KBM-7 (cell line): ENCODE measurements around the gene MEIS2.
A peak's percentile ranks its signal among the peaks of the same experiment; 100 is the strongest.

ENCODE experiments used
- DNase-seq: peaks from one replicate; pipeline ENCODE4 v3.0.0-alpha.2; 2015
- in situ Hi-C: fragments of 300-500 bp; cut with MboI; formaldehyde crosslinking; loops from 2 replicates; pipeline ENCODE4 v1.14.3; 2020; ENCODE audit warnings: low sequenced_read_pairs, low pct_unique_long_range_greater_than_20kb, mixed read lengths

The MEIS2 gene

DNA sequence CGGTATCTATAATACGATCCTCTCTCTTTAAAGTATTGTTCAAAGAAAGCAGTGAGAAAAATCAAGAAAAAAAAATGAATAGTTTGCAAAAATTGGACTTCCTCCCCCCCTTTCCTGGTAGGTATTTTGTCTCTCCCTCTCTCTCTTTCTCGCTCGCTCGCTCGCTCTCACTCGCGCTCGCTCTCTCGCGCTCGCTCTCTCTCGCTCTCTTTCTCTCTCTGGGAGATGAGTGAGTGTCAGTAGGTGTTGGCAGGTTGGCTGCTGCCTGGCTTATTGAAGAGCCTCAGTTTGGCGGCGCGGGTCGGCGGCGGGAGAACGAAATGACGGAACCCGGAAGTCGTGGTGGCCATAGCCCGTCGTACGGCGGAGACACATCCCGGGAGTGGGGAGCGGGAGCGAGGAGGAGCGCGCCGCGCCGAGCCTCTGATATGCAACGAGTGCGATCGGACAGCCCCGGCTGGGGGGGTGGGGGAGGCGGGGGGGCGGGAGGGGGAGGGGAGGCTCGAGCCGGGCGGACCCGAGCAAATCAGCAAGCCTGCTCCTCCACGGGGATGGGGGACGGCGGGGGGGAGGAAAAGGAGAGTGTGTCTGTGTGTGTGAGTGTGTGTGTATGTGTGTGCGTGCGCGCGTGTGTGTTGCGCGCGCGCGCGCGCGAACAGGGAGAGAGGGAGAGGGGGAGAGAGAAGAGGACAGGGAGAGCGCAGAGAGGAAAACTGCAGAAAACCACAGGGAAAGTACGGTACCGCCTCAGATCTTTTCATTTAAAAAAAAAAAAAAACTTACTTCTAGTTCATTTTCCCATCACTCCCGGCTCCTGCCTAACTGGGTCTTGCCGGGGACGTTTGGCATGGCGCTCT is at the start of gene MEIS2:
TSS of gene MEIS2 (minus strand) at position 441 of the 857 bp plus-strand sequence. CDS start 1,083 bp downstream, outside the sequence.
- DNase-seq = peak; percentile 93
- in situ Hi-C loops = loop anchor here (25.0 kb wide), 1 partner anchor 213 kb away; no protein-coding TSS in a partner anchor

GRCh38 chr15:37149146-37149545 is 48.8 kb upstream of the MEIS2 start:
- no peak for DNase-seq
- in situ Hi-C loops = no loop called here

GRCh38 chr15:37148714-37149113 is 48.4 kb upstream of the MEIS2 start:
- in situ Hi-C loops = no loop called here
- DNase-seq = no peak

GRCh38 chr15:37143351-37143750 is 43.0 kb upstream of the MEIS2 start:
- no peak for DNase-seq
- in situ Hi-C loops = no loop called here

- no peak for DNase-seq
- in situ Hi-C loops = no loop called here
Measured at GRCh38 chr15:37142371-37142770, 42.0 kb upstream of the MEIS2 start.

- in situ Hi-C loops = no loop called here
- DNase-seq = no peak
Measured at GRCh38 chr15:37140531-37141058, 40.2 kb upstream of the MEIS2 start.

DNA sequence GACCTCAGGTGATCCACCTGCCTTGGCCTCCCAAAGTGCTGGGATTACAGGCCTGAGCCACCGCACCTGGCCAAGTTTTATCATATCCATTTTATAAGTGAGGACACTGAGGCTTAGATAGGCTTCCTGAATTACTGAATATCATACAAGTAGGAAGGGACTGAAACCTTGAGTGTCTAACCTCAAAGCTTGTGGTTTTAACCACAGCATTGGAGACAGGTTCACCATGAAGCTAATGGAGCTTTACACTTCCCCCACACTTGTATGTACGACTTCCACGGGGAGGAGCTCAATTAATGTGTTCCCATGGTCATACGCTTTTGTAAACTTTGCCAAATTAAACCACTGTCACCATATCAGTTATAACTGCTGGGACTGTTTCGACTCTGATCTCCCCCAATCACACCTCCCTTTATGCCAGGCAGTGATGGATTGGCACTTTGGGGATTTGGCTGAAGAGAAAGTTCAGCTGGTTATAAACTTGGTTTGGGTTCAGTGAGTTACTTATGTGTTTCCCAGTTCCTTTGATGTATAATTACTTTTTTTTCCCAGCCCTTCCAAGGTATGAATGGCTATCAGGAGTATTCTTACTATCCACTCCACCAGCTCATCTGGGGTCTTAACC is 38.4 kb upstream of the MEIS2 start:
- DNase-seq = peak; percentile 45
- in situ Hi-C loops = no loop called here

DNA sequence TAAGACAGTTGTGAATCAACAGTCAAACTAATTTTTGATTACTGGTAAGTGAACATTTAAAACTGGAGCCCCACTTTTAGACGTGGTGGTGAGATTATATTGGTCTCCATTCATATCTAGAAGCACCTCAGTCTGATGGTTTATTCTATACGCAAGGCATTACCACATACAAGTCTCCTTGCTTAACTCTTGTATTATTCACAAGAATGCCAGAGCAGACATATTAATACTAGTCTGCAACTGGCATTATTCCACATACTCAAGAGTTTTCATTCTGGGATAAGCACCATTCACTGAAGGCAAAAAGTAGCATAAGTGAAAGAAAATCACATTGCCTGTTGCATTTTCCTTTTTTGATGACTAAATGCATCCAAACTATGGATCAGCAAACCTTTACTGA is 36.9 kb upstream of the MEIS2 start:
- no peak for DNase-seq
- in situ Hi-C loops = no loop called here

DNA sequence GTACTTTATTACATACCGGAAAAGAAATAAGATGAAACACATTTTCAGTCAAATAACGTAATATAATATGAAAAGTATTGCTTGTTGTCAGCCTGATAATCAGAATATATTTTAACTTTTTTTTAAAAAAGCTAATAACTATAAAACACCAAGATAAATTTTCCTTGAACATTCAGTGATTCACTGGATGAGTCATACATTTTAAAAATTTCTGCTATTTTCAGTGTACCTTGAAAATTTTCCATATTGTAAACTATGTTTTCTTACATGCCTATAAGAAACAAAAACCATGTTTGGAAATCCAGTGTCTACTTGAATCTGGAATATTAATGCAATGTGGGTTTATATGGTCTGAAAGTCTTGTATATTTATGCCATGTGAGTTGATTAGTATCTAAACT is 36.3 kb upstream of the MEIS2 start:
- in situ Hi-C loops = no loop called here

DNA sequence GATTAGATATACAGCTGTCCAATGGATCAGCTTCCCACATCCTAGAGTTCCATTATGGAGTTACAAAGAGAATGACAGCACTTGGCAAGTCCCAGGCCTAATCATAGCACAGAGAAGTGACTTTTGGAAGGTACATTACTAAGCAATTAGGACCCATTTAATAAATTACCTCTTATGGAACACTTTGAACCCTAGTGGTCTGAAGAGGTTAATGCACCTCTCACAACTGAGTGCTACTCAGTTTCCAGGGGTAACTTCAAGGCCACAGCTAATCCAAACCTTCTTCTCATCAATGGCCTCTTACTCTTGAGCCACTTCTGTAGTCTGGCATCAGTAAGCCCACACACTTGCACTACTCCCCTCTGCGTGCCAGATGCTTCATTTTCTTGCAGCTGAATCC is 34.9 kb upstream of the MEIS2 start:
- peak; percentile 48 for DNase-seq
- in situ Hi-C loops = no loop called here

More for the DNA sequence above, 36.3 kb upstream of the MEIS2 start:
- no peak for DNase-seq

DNA sequence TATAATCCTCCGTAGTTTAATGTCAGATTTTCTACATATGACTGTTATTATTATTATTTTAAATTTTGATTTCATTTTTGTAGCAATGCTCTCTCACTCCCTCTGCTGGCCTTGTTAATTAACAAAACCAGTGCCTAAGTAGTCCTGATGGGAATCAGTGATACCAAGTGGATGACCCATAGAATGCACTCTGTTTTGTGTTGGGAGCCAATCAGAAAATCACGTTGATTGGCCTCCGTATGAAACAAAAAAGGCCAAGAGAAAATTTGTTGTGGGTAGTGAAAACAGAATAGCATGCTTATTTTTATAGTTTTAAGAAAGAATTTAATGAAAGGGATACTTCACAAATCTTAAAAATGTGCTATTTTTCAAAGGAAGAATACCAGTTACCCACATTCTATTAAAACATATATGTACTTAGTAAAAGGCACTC is 34.4 kb upstream of the MEIS2 start:
- in situ Hi-C loops = no loop called here
- DNase-seq = peak; percentile 50

DNA sequence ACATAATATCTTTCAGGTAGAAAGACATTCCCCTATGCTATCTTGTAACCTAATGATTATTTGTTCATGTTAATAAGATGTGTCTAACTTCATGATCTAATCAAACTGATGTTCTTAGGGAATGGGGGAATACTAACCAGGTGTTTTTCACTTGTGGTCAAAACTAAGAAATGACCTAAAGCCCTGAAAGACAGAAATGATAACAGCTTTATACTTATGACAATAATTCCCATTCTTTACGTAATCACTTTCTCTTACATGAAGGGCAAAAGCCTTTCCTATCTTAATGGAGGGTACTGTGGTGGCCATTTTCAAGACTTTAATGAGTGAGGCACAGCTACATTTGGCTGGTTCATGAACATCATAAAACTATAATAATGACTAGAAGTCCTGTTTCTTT is 33.9 kb upstream of the MEIS2 start:
- in situ Hi-C loops = no loop called here
- DNase-seq = no peak

DNA sequence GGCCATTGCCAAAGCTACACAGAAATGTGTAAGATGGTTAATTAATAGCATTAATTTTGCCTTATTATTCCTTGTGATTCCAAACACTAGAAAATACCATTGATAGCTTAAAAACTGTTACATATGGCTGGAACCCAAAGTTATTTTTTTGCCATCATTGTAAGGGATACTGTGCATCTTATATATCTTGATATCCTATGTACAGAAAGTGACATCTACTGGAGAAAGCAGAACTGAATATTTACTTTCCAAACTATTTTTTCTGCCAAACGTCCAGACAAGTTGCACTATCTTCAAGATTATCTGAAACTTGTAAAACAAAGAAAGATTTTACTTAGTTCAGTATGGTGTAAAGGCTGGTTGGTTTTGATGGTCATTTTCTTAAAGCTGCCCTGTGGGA is 33.3 kb upstream of the MEIS2 start:
- in situ Hi-C loops = no loop called here
- peak; percentile 48 for DNase-seq

- no peak for DNase-seq
- in situ Hi-C loops = no loop called here
Measured at GRCh38 chr15:37132826-37133417, 32.6 kb upstream of the MEIS2 start.

- DNase-seq = no peak
- in situ Hi-C loops = no loop called here
Measured at GRCh38 chr15:37131621-37132020, 31.3 kb upstream of the MEIS2 start.

DNA sequence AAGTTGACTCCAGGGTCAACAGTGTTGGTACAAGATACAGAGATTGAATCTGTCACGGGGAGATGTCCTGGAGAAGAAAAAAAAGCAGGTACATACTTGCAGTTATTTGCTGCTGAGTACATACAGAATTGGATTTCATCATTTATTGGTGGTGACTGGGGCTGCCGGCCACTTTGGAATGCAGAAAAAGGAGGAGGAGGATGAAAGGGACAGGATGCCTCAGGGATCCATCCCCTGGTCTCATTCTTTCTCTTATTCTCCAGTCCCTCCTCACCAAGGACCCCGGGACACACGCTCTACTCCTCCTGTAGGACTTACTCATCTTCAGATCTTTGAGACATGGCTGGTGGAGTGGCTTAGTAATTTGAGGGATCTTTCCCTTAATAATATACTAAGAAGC is 30.0 kb upstream of the MEIS2 start:
- no peak for DNase-seq
- in situ Hi-C loops = no loop called here

DNA sequence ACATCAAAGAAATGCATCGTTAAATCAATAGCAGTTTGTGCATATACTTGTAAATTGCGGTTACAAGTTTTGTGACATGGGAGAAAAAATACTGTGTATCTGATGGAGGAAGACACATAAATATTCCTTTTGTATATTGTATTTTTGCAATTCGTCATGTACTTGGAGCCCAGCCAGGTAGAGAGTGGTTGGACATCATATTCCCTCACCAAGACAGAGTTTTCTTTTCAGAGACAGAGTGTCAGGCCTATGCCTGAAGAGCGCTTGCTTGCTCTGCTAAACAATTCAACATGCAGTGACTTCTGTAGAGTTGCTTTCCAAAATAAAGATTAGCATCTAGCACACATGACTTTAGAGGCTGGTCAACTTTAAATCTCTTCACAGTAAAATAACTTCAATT is 24.8 kb upstream of the MEIS2 start:
- in situ Hi-C loops = no loop called here

GRCh38 chr15:37124331-37124730 is 24.0 kb upstream of the MEIS2 start:
- DNase-seq = no peak
- in situ Hi-C loops = loop anchor here (25.0 kb wide), 1 partner anchor 237 kb away; no protein-coding TSS in a partner anchor

More for the DNA sequence above, 24.8 kb upstream of the MEIS2 start:
- DNase-seq = no peak

GRCh38 chr15:37122703-37123102 is 22.4 kb upstream of the MEIS2 start:
- in situ Hi-C loops = loop anchor here (25.0 kb wide), 1 partner anchor 235 kb away; no protein-coding TSS in a partner anchor
- DNase-seq = no peak

GRCh38 chr15:37121492-37121891 is 21.1 kb upstream of the MEIS2 start:
- in situ Hi-C loops = loop anchor here (25.0 kb wide), 1 partner anchor 234 kb away; no protein-coding TSS in a partner anchor
- no peak for DNase-seq
